HG02970 (cell line): Measurements from ENCODE around the gene TTC23L.
A peak's percentile ranks its signal among the peaks of the same experiment; 100 is the strongest.

Source experiments
- ATAC-seq: cut with Tn5 transposase; IDR thresholded peaks from one replicate; pipeline ENCODE4 v1.9.1; 2021; ENCODE audit warnings: mild to moderate bottlenecking, moderate library complexity, moderate number of reproducible peaks; ENCODE audit not compliant: unreplicated experiment, low FRiP score

The TTC23L gene

GRCh38 chr5:34831303-34831702, 7.7 kb upstream of the TTC23L start:
- ATAC-seq, result no peak

- no peak for ATAC-seq
Measured at GRCh38 chr5:34832568-34832967, 6.4 kb upstream of the TTC23L start.

- ATAC-seq, result no peak
Measured at GRCh38 chr5:34833090-34833489, 5.9 kb upstream of the TTC23L start.

- no peak for ATAC-seq
Measured at GRCh38 chr5:34833976-34834793, 4.8 kb upstream of the TTC23L start.

GRCh38 chr5:34834794-34835089, 4.2 kb upstream of the TTC23L start:
- no peak for ATAC-seq

GRCh38 chr5:34835664-34836063, 3.3 kb upstream of the TTC23L start:
- ATAC-seq, result no peak

- no peak for ATAC-seq
Measured at GRCh38 chr5:34841816-34842215, 2.9 kb downstream of the TTC23L start.

- ATAC-seq, result no peak
Measured at GRCh38 chr5:34842554-34842953, 3.6 kb downstream of the TTC23L start.

- no peak for ATAC-seq
Measured at GRCh38 chr5:34843497-34843896, 4.5 kb downstream of the TTC23L start.

GRCh38 chr5:34844106-34844505, 5.1 kb downstream of the TTC23L start:
- no peak for ATAC-seq

GRCh38 chr5:34844999-34845398, 6.0 kb downstream of the TTC23L start:
- ATAC-seq, result no peak

GRCh38 chr5:34847056-34847455, 8.1 kb downstream of the TTC23L start:
- no peak for ATAC-seq

GRCh38 chr5:34847552-34847951, 8.6 kb downstream of the TTC23L start:
- ATAC-seq, result no peak

GRCh38 chr5:34848230-34848629, 9.3 kb downstream of the TTC23L start:
- ATAC-seq, result no peak

- no peak for ATAC-seq
Measured at GRCh38 chr5:34849253-34849652, 10.3 kb downstream of the TTC23L start.

- peak; percentile 61 for ATAC-seq
Measured at GRCh38 chr5:34854459-34855174, 15.7 kb downstream of the TTC23L start.

- no peak for ATAC-seq
Measured at GRCh38 chr5:34857161-34857560, 18.2 kb downstream of the TTC23L start.

GRCh38 chr5:34857894-34858293, 18.9 kb downstream of the TTC23L start:
- ATAC-seq, result no peak

- ATAC-seq, result no peak
Measured at GRCh38 chr5:34858790-34859189, 19.8 kb downstream of the TTC23L start.

- ATAC-seq, result no peak
Measured at GRCh38 chr5:34859253-34859652, 20.3 kb downstream of the TTC23L start.

GRCh38 chr5:34863946-34864345, 25.0 kb downstream of the TTC23L start:
- ATAC-seq, result no peak

GRCh38 chr5:34865091-34865490, 26.1 kb downstream of the TTC23L start:
- no peak for ATAC-seq
